Subcutaneous adipose tissue (tissue), 4 donors: ENCODE measurements around the gene APLP2. TPM values are rescaled to one million over a fixed set of nuclear protein-coding genes. Genes with fewer than 3 reads are reported as not detected.

Experiments
- CTCF ChIP-seq: fragments of 450-650 bp; IDR thresholded peaks from one replicate; pipeline ENCODE4 v1.5.1; 2016; ENCODE audit warnings: low read depth, mild to moderate bottlenecking, control low read depth, antibody characterized with exemption, moderate library complexity
- small RNA-seq: library from RNA; depleted of rRNA; stranded (forward); fragments of <200 nt; gene quantifications from one replicate; pipeline ENCODE3, GENCODE V24; 2016
- total RNA-seq, 4 donors: library from RNA; depleted of rRNA; stranded (reverse); fragments of >200 nt; gene quantifications; one replicate each; pipeline ENCODE4 v1.1.0, GENCODE V29; 2016

APLP2 gene
- total RNA-seq, 4 donors from 2014 or later = 292 to 926 (median 434) TPM

GRCh38 chr11:130190371-130190881 lies 120.7 kb downstream of the APLP2 start:
- no peak for TF ChIP-seq CTCF

- no peak for TF ChIP-seq CTCF
Observed at GRCh38 chr11:130191896-130192295, 122.2 kb downstream of the APLP2 start.

- TF ChIP-seq CTCF = no peak
Observed at GRCh38 chr11:130192845-130193267, 123.2 kb downstream of the APLP2 start.

Small RNA genes lying within 50 kb of the gene (small RNA-seq; reads per million reads assigned to genes)
- not detected for gene RF00015
- gene RPL34P21 = not detected

Other genes with a start within 250 kb of the APLP2 start
- 10 to 100 TPM; 15.0 to 37.7 (median 26.1) TPM for gene NFRKB, start 174.3 kb upstream of the APLP2 start, total RNA-seq
- 1 to 10 TPM; 4.6 to 9.5 (median 6.9) TPM for gene PRDM10, start 67.1 kb upstream of the APLP2 start, total RNA-seq
- 100 to 1,000 TPM in 1 of 4 donors, 10 to 100 TPM in 1, 1 to 10 TPM in 2; 2.8 to 113 (median 8.1) TPM for gene ST14, start 89.9 kb downstream of the APLP2 start, total RNA-seq
- 10 to 100 TPM; 64.3 to 87.6 (median 71.6) TPM for gene ZBTB44, start 245.0 kb downstream of the APLP2 start, total RNA-seq